IMR-90 (cell line): ENCODE measurements around the gene PCDHGA8. TPM values are rescaled to one million over a fixed set of nuclear protein-coding genes. Genes with fewer than 3 reads are reported as not detected.

ENCODE experiments used
- ATAC-seq: fragments of 200-7000 bp; cut with Tn5 transposase; 2 replicates; pipeline ENCODE4 v1.9.1; 2020; ENCODE audit warnings: low read depth, mild to moderate bottlenecking, moderate library complexity
- BruUV-seq: library from RNA; stranded (reverse); fragments of 400-500 nt; replicated peaks from 2 replicates; lab custom pipeline; 2021; lab: Mats Ljungman, UMichigan
- CTCF ChIA-PET: fragments of 300-600 bp; formaldehyde crosslinking; extraction: SDS; loops from one replicate; lab custom pipeline; 2021; ENCODE audit warnings: antibody characterized with exemption; lab: Yijun Ruan, JAX
- POLR2A ChIA-PET: fragments of 300-600 bp; sonication (Branson Sonifier 250); formaldehyde crosslinking; loops from one replicate; lab custom pipeline; 2022; ENCODE audit warnings: antibody characterized with exemption; ENCODE audit not compliant: unreplicated experiment; lab: Charles Lee
- DNase-seq: peaks from one replicate; pipeline ENCODE4 v3.0.0; 2013
- H2AFZ ChIP-seq: replicated peaks from 2 replicates; pipeline ENCODE3; 2013; ENCODE audit warnings: low read length, mild to moderate bottlenecking; ENCODE audit not compliant: poor library complexity
- H2AK5ac ChIP-seq: 2 replicates; pipeline ENCODE4 v1.6.1; 2013; ENCODE audit warnings: low read depth, low read length, inconsistent platforms
- H2AK9ac ChIP-seq: replicated peaks from 2 replicates; pipeline ENCODE3; 2013; ENCODE audit warnings: mild to moderate bottlenecking, low read depth, low read length, moderate library complexity; ENCODE audit not compliant: poor library complexity
- H2BK120ac ChIP-seq: 2 replicates; pipeline ENCODE4 v1.6.1; 2013; ENCODE audit warnings: low read depth, low read length, inconsistent platforms
- H2BK15ac ChIP-seq: 3 replicates; pipeline ENCODE4 v1.6.1; 2013; ENCODE audit warnings: low read depth, low read length, inconsistent platforms
- H2BK20ac ChIP-seq: 2 replicates; pipeline ENCODE4 v1.6.1; 2013; ENCODE audit warnings: low read depth, mild to moderate bottlenecking, inconsistent platforms, low read length, moderate library complexity
- H2BK5ac ChIP-seq: 2 replicates; pipeline ENCODE4 v1.6.1; 2013; ENCODE audit warnings: mild to moderate bottlenecking, low read depth, low read length, inconsistent platforms; ENCODE audit not compliant: poor library complexity, severe bottlenecking
- H3K14ac ChIP-seq: replicated peaks from 2 replicates; pipeline ENCODE4 v1.6.1; 2013; ENCODE audit warnings: low read depth, low read length, inconsistent platforms
- H3K18ac ChIP-seq: 2 replicates; pipeline ENCODE4 v1.6.1; 2013; ENCODE audit warnings: low read depth, low read length, control low read depth
- H3K23ac ChIP-seq: 2 replicates; pipeline ENCODE4 v1.6.1; 2013; ENCODE audit warnings: low read depth, low read length, inconsistent platforms
- H3K27ac ChIP-seq: 2 replicates; pipeline ENCODE4 v1.5.1; 2013; ENCODE audit warnings: mild to moderate bottlenecking, control low read depth, low read length; ENCODE audit not compliant: insufficient read depth
- H3K27me3 ChIP-seq: 2 replicates; pipeline ENCODE4 v1.6.1; 2013; ENCODE audit warnings: low read length; ENCODE audit not compliant: control insufficient read depth, insufficient read depth
- H3K36me3 ChIP-seq: 2 replicates; pipeline ENCODE4 v1.6.1; 2013; ENCODE audit warnings: low read length, mixed read lengths; ENCODE audit not compliant: control insufficient read depth, insufficient read depth
- H3K4ac ChIP-seq: 2 replicates; pipeline ENCODE4 v1.6.1; 2013; ENCODE audit warnings: low read depth, low read length, inconsistent platforms
- H3K4me1 ChIP-seq: 2 replicates; pipeline ENCODE4 v1.6.1; 2013; ENCODE audit warnings: low read length, mixed read lengths; ENCODE audit not compliant: control insufficient read depth, insufficient read depth
- H3K4me2 ChIP-seq: 2 replicates; pipeline ENCODE4 v1.6.1; 2013; ENCODE audit warnings: low read depth, mild to moderate bottlenecking, control low read depth, low read length, moderate library complexity
- H3K4me3 ChIP-seq: 2 replicates; pipeline ENCODE4 v1.5.1; 2013; ENCODE audit warnings: low read depth, mild to moderate bottlenecking, control low read depth, low read length, moderate library complexity; ENCODE audit not compliant: insufficient read depth
- H3K56ac ChIP-seq: 2 replicates; pipeline ENCODE4 v1.6.1; 2013; ENCODE audit warnings: low read length, inconsistent platforms; ENCODE audit not compliant: insufficient read depth; ENCODE audit errors: extremely low read depth
- H3K79me1 ChIP-seq, 2 experiments: 2 replicates each; pipeline ENCODE4 v1.6.1; 2013; ENCODE audit warnings: low read length in 2 of 2, inconsistent platforms in 1 of 2, low read depth in 1 of 2
- H3K9ac ChIP-seq: 2 replicates; pipeline ENCODE4 v1.6.1; 2013; ENCODE audit warnings: low read depth, low read length, control low read depth
- H3K9me1 ChIP-seq: 2 replicates; pipeline ENCODE4 v1.6.1; 2013; ENCODE audit warnings: low read length, inconsistent platforms; ENCODE audit not compliant: insufficient read depth
- H3K9me3 ChIP-seq: 2 replicates; pipeline ENCODE4 v1.6.1; 2013; ENCODE audit warnings: low read length; ENCODE audit not compliant: control insufficient read depth, insufficient read depth
- H4K20me1 ChIP-seq: 2 replicates; pipeline ENCODE4 v1.6.1; 2013; ENCODE audit warnings: low read length, inconsistent platforms; ENCODE audit not compliant: insufficient read depth
- H4K5ac ChIP-seq: 2 replicates; pipeline ENCODE4 v1.6.1; 2013; ENCODE audit warnings: mild to moderate bottlenecking, low read depth, low read length, control low read depth
- H4K8ac ChIP-seq, 2 experiments: 2 replicates each; pipeline ENCODE4 v1.6.1; 2013; ENCODE audit warnings: low read depth in 2 of 2, low read length in 2 of 2, control low read depth in 1 of 2, inconsistent platforms in 1 of 2
- H4K91ac ChIP-seq: 2 replicates; pipeline ENCODE4 v1.6.1; 2013; ENCODE audit warnings: low read depth, low read length, inconsistent platforms; ENCODE audit not compliant: insufficient read depth
- MXI1 ChIP-seq: IDR thresholded peaks from 2 replicates; pipeline ENCODE4 v1.6.1; 2012; ENCODE audit warnings: low read depth, mild to moderate bottlenecking, low read length, moderate library complexity, borderline replicate concordance
- SMC3 ChIP-seq: fragments of 150-350 bp; IDR thresholded peaks from 2 replicates; pipeline ENCODE4 v1.6.1; 2016; ENCODE audit warnings: low read depth, mild to moderate bottlenecking, antibody characterized with exemption, low read length, moderate library complexity
- whole genome bisulfite sequencing, 2 experiments: methylation state at CpG; one replicate each; pipeline versions ENCODE4 v1.1.5 to v1.1.7; 2013; ENCODE audit warnings: missing lambda C conversion rate in 2 of 2; ENCODE audit not compliant: insufficient read length in 1 of 2; ENCODE audit errors: extremely low coverage in 2 of 2; 5-methylcytosine and 5-hydroxymethylcytosine counted together
- dilution Hi-C: fragments of 300-500 bp; cut with HindIII; formaldehyde crosslinking; loops from one replicate; pipeline ENCODE4 v1.14.3; 2018; ENCODE audit warnings: low sequenced_read_pairs; ENCODE audit not compliant: unreplicated experiment
- in situ Hi-C: fragments of 300-500 bp; cut with MboI; formaldehyde crosslinking; loops from 3 replicates; pipeline ENCODE4 v1.14.3; 2019; ENCODE audit warnings: low sequenced_read_pairs, inconsistent platforms, mixed read lengths
- intact Hi-C: fragments of 100-400 bp; cut with micrococcal nuclease; formaldehyde crosslinking; loops from 2 replicates; pipeline ENCODE4 v1.10.0; 2022
- polyA plus RNA-seq, 3 experiments: library from polyadenylated mRNA; depleted of rRNA; stranded (reverse); fragments of >200 nt; gene quantifications; 2 replicates each; pipeline ENCODE4 v1.2.3, GENCODE V29; 2012; ENCODE audit warnings: low replicate concordance in 1 of 3
- total RNA-seq: library from RNA; depleted of rRNA; stranded (reverse); fragments of >200 nt; gene quantifications from 2 replicates; pipeline ENCODE4 v1.2.3, GENCODE V29; 2012

PCDHGA8 gene
- total and polyA plus RNA-seq, 2 of the 4 experiments (the other 2 are of a cell fraction): 0.89 to 2.0 TPM

- intact Hi-C loops: no loop called here
- Histone ChIP-seq H2AK9ac (no peak overlapping the region), H3K14ac (no peak overlapping the region), H3K27me3 (no peaks in the 10 kb centered on the region), H3K4me2 (no peak overlapping the region), H3K18ac (no peak overlapping the region), H2AK5ac (no peak overlapping the region), H4K91ac (no peak overlapping the region), H3K27ac (no peak overlapping the region), H3K9me3 (peaks cover 62% of the 10 kb centered on the region), H3K4ac (no peak overlapping the region), H3K79me1 (peaks cover 20 to 26% of the 10 kb centered on the region in 2 experiments; a peak in 3 of 4 replicates), H3K4me1 (no peaks in the 10 kb centered on the region), H2BK120ac (no peak overlapping the region), H3K36me3 (peaks cover 39% of the 10 kb centered on the region), H3K4me3 (no peak overlapping the region), H3K56ac (no peak overlapping the region), H3K9ac (no peak overlapping the region), H2BK20ac (no peak overlapping the region), H3K9me1 (no peaks in the 10 kb centered on the region), H4K8ac (no peak overlapping the region), H4K5ac (no peak overlapping the region), H2BK5ac (no peak overlapping the region), H4K20me1 (no peaks in the 10 kb centered on the region), H2AFZ (no peak overlapping the region), H3K23ac (no peak overlapping the region), H2BK15ac (no peak overlapping the region)
- no TSS peak for BruUV-seq
- POLR2A ChIA-PET: no interaction called here
- CTCF ChIA-PET: interaction anchor here (1.0 kb wide), 1 partner anchor 16 kb away, joined by 3 read pairs; no protein-coding TSS in a partner anchor
- in situ Hi-C loops: no loop called here
- dilution Hi-C loops: no loop called here
- no peak for DNase-seq
- WGBS, 2 experiments: 38% methylated on average over 22 of the region's 42 CpGs; no CpG with 5 or more reads in 1 of the 2 experiments
- no peak for TF ChIP-seq SMC3
- 0 out of 2 replicates have a peak, but pooled peaks have one; percentile 36 for TF ChIP-seq MXI1
- no peak for ATAC-seq
Measured at GRCh38 chr5:141422742-141423291, 30.4 kb downstream of the PCDHGA8 start.
